NCI-H2081 (cell line): ENCODE results near the gene DIPK1B.
"Not testable (repeated sequence)": the region's sequence is repeated elsewhere in the genome, so short reads cannot be mapped to it uniquely, and the experiment has no call there.

Experiments used
- DNase-seq, 2 experiments: peaks; one replicate each; lab custom pipeline; 2025; lab: John Stamatoyannopoulos, UW

DIPK1B gene

DNA sequence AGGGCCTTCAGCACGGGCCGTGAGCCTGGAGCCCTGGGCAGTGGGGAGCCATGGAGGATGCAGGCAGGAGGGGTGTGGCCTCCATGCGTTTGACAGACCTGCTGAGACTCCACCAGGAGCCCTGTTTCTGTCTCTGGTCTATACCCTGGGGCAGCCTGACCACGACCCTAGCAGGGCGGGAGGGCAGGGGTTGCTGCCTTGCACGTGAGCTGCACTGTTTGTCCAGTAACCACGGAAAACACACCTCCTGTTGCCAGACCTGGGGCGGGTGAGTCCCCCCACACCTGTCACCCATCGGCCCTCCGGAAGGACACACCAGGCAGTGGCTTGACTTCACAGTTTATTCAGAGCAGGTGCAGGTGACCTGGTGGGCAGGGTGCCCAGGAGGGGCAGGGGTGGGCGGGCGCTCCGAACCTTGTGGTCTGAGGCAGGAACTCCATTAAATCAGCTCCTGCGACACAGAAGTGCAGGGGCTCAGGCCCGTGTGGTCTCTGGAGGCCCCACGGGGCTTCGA is 41.7 kb downstream of the DIPK1B start:
- DNase-seq, result peak; percentile 17 to 72

DNA sequence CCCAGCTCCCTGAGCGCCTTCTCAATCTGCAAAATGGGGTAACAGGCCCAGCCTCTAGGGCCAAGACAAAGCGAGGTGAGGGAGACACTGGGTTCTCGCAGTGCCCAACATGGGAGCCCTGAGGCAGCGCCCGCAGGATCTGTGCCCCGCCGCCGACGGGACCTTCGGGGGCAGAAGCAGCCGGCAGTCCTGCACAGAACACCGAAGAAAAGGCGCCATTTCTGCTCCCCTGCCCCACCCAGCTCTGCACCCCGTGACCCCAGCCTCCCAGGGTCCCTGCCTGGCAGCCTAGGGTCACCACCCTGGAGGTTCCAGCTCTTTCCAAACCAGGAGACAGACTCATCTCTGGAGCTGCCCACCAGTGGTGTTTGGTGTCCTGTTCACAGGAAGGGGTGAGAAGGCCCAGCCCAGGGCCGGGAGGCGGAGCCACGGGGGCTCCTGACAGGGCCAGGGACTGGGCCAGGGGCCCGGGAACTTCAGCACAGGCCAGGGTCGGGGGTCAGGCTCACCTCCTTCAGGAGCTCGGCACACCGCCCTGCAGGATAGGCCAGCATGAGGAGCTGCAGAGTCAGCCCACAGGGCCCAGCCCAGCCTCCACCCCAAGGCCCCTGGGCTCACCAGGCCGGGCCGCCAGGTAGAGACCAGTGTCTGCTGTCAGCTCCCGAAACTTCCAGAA is 42.4 kb downstream of the DIPK1B start:
- DNase-seq, result no peak

DNA sequence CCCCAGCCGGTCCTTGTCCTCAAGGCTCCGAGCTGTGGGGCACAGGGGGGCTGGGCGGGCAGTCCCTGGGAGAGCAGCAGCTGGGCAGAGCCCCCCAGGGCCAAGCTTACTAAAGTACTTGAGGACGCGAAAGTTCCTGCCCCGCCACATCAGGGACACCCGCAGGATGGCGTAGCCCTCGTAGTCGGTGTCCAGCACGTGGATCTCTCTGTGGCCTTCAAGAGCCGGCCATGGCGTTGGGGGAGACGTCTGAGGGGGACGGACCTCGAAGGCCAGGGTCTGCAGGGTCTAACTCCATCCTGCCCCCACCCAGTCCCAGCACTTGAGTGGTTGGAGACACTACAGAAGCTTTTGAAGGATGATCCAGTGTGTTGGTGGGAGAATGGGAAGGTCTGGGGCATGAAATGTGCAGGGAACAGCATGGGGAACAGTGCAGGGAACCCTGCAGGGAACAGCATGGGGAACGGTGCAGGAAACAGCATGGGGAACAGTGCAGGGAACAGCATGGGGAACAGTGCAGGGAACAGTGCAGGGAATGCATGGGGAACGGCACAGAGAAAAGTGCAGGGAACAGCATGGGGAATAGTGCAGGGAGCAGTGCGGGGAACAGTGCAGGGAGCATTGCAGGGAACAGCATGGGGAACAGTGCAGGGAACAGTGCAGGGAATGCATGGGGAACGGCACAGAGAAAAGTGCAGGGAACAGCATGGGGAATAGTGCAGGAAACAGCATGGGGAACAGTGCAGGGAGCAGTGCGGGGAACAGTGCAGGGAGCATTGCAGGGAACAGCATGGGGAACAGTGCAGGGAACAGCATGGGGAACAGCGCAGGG is 43.1 kb downstream of the DIPK1B start:
- DNase-seq, result not testable (repeated sequence)

DNA sequence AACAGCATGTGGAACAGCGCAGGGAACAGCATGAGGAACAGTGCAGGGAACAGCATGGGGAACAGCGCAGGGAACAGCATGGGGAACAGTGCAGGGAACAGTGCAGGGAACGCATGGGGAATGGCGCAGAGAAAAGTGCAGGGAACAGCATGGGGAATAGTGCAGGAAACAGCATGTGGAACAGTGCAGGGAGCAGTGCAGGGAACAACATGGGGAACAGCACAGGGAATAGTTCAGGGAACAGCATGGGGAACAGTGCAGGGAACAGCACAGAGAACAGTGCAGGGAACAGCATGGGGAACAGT is 43.7 kb downstream of the DIPK1B start:
- no peak for DNase-seq

DNA sequence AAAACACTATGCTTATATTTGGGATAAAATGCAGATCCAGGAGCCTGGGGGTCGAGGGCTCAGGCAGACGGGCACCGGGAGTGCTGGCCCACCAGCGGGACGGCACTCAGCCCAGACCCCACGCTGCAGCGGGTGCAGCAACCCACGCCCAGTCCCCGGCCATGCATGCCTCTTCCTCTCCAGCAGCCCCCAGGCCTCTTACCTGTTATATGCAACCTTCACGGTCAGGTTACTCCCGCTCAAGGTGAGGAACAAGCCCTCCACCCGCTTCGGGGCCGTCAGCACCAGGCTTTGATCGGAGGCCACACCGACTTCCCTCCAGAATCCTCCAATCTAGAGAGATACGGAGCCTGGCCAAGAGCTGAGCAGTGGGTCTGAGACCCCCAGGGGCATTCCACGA is 44.5 kb downstream of the DIPK1B start:
- DNase-seq, result no peak

DNA sequence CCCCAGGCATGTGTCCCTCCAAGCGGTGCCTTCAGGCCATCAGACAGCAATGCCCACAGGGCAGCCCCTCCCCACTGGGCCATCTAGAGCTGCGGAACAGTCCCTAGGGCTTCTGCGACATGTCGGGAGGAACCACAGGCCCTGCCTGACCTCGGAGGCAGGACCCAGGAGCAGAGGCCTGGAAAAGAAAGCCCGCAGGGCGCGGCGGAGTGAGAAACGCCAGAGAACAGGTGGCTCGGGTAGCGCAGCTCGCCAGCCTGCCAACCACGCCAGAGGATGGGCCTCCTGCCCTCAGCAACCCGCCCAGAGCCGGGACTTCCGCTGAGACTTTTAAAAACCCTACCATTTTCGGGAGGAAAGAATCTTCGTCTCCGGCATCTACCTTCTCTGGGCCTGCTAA is 45.0 kb downstream of the DIPK1B start:
- DNase-seq, result no peak

DNA sequence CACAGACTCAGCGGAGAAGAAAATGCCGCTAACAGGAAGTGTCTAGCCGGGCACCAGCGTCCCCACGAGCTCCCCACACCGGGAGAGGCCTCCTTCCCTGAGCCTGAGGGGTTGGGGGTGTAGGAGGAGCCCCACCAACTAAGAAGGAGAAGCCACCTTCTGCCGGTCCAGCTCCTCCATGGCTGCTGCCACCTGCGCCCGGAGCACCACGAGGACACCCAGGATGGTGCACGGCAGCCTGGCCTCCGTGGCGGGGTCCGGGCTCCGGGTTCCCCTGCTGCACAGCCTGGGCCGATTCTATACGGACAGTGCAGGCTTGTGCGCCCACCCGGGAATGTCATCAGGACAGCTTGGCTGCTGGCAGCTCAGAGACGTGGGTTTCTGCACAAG is 45.4 kb downstream of the DIPK1B start:
- DNase-seq, result no peak

DNA sequence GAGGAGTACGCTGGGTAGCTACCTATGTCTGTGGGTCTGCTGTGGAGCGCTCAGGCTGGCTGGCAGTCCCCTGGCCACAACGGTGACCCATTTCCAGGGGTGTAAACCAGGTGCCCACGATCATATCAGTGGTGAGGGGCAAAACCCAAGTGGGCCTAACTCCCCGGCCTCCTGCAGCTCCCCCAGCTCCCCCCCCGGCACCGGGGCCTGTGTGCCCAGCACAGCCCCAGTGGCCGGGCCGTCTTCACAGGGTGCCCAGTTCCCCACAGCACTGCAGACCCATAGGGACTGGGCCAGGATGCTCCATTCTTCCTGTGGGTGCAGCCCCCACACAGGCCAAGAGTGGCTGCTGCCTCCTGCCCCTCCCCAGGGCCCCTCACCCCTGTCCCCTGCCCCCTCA is 46.6 kb downstream of the DIPK1B start:
- DNase-seq, result no peak

DNA sequence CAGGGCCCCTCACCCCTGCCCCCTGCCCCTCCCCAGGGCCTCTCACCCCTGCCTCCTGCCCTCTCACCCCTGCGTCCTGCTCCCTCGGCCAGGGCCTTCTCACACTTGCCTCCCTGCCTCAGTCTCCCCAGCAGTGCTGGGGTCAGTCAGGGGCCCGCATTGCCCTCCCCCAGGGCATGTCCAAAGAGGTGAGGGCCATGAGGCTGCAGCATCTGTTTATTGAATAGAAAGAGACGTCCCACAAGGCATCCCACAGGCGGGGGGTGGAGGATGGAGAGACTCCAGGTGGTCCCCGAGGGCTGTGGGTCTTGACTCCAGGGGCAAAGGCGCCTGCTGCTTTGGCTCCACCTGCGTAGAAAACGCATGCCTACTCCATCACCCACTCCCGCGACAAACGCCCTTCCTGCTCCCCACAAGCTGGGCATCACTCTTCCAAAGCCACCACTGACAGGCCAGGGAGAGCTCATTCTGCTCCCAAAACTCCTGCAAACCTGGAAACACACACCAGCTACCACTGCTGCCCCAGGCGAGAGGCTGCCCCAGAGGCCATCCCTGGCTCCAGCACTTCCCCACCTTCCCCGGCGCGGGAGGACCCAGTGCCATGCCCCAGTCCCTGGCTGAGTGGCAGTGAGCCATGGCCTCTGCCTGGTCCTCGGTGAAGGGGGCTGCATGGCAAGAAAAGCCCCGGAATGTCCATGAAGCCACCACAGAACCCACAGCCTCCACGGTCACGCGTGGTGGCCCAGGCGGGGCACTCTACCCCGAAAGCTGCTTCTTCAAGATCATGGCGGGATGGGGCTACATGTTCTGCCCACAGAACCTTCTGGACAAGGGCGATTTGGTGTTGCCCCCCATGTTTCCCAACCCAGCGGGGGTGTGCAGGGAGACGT is 47.3 kb downstream of the DIPK1B start:
- DNase-seq, result no peak

DNA sequence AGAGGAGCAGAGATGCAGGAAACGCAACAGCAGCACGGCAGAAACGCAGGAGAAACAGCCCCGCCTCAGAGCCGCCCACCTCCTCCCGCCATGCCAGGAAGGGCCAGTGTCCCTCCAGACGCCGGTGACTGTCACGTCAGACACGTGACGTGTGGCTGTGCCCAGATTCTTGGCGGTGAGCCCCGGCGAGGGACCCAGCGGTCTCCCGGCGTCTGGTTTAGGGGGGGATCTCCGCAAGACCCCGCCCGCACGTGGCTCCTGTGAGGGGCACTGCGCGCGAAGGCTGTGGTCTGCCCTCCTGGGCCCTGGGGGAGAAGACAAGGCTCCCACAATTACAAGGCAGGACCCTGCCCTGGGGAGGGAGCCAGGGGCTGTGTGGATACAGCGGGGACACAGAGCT is 48.1 kb downstream of the DIPK1B start:
- no peak for DNase-seq

DNA sequence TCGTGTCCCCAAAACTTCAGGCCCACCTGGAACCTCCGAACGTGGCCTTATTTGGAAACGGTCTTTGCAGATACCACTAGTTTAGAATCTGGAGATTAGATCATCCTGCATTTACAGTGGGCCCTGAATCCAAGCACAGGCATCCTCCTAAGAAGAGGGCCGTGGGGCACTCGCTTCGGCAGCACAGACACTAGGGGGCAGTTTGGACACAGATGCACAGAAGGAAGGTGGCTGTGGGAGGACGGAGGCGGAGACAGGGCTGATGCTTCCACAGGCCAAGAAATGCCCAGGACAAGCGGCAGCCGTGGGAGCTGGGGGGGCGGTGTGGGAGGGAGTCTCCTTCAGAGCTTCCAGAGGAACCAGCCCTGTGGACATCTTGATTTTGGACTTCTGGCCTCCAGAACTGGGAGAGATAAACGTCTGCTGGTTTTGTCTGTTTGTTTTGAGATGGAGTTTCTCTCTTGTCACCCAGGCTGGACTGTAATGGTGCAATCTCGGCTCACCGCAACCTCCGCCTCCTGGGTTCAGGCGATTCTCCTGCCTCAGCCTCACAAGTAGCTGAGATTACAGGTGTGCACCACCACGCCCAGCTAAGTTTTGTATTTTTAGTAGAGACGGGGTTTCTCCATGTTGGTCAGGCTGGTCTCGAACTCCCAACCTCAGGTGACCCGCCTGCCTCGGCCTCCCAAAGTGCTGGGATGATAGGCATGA is 48.6 kb downstream of the DIPK1B start:
- DNase-seq, result not testable (repeated sequence)

DNA sequence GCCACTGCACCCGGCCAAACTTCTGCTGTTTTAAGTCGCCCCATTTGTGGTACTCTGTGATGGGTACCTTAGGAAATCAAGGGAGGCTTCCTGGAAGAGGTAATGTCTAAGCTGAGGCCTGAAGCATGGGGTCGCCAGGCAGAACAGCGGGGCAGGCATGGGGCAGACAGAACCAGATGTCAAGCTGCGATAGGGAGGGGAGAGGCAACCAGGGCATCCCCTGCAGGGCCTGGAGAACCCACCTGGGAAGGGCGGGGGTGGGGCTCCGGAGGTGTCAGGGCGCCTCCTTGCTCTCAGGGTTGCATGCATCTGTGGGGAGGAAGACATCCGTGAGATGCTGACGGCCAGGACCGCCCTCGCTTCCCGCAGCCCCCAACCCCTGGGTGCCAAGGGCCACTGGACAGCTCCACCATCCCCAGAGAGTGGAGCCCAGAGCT is 49.2 kb downstream of the DIPK1B start:
- no peak for DNase-seq

DNA sequence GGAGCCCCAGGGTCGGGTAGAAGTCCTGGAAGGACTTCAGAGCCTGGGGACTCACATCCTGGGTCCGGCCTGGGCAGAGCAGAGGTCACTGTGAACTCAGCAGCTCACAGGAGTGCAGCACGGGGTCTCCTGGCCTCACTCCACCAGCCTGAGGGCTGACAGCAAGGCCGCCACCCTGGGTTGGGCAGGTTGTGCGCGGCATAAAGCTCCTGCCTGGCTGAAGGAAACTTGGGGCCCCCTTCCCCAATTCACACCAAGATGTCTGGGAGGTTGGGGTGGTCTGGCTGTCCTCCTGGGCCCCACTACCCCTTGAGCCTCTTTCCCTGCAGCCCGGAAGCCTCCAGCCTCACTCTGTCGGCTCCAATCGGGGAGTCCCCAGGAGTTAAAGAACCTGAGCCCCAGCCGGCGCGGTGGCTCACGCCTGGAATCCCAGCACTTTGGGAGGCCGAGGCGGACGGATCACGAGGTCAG is 49.9 kb downstream of the DIPK1B start:
- DNase-seq, result no peak

DNA sequence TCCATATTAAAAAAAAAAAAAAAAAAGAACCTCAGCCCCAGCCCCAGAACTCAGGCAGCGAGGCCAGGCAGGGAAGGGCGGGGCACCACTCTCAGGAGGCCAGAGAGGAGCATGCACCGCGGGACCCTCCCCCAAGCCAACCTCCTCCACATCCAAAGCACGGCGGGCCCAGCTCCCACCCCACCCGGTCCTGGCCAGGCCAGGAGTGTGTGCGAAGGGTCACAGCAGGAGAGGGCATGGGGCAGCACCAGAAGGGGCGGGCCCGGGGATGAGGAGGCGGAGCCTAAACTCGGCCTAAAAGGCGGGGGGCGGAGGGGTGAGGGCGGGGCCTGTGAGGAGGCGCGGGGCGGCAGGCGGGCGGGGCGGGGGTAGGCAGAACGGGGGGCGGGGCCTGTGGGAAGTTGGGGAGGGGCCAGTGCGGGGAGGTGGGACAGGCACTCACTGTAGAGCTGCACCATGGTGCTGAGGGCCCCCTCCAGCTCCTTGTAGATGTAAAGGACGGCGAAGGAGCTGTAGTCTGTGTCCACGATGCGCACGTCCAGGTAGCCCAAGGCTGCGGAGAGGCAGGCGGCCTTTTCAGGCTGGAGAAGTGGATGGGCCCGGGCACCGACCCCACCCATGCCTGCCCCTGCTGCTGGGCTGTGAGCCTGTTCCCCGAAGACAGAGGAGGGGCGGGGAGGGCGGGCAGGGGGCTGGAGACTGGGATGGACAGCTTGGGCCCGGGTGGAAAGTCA is 50.7 kb downstream of the DIPK1B start:
- no peak for DNase-seq

DNA sequence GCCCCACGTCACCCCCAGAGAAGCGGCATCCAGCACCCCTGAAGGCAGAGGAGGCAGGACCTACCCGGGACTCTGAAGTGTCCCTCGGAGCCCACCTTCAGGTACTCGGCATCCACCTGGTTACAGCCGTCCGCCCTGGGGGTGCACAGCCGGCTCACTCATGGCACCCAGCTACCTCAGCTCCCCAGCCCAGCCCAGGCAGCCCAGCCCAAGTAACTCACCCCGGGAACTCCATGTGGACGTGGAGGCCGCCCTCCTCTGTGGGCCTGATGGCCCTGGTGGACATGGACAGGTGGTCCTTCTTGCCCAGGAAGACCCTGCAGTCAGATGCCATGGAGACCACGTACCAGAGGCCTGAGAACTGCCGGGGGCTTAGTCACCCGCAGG is 51.3 kb downstream of the DIPK1B start:
- no peak for DNase-seq

DNA sequence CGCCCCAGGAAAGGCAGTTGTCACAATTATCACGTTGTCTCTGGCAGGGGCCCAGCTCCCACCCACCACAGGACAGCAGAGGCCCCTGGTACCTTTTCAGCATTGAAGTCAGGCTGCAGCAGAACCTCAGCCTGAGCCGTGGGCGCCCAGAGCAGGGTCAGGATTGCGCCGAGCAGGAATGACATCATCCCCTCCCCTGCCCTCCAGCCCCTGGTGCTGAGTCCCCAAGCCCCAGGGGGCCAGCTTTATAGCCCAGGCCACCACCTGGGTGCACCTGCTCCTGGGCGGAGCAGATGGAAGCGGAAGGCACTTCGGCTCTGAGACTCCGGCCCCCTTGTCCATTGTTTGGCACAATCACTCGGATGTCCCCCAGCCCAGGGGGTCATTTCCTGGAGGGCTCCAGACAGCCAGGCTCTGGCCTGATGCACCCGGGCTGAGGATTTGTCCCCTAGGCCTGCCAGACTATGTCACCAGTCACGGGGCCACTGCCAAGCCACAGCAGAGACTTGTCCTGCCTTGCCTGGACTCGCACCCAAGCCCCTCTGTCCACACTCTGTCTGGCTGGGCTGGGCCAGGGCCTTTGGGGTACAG is 52.0 kb downstream of the DIPK1B start, which contains the start of gene LCN15:
LCN15 (minus strand) TSS at position 218 of the 591 bp plus-strand sequence; CDS start at position 188, 30 bp downstream.
- DNase-seq, result peak; percentile 56 to 84

DNA sequence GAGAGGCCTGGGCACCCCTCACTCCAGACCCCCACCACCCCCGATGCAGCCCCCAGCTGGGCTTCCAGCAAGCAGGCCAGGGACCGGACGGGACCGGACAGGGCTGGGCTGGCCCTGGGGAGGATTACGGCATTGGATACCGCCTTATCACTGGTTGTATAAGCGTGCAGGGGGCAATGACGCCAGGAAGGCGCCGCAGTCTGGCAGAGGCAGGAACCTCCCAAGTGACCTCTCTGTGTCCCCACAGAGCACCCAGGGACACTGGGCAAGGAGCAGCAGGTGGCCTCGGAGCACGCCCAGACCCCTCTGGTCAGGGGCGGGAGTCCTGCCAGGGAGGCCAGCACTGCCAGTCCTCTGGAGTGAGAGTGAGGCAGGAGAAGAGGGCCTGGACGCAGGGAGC is 52.7 kb downstream of the DIPK1B start:
- no peak for DNase-seq

DNA sequence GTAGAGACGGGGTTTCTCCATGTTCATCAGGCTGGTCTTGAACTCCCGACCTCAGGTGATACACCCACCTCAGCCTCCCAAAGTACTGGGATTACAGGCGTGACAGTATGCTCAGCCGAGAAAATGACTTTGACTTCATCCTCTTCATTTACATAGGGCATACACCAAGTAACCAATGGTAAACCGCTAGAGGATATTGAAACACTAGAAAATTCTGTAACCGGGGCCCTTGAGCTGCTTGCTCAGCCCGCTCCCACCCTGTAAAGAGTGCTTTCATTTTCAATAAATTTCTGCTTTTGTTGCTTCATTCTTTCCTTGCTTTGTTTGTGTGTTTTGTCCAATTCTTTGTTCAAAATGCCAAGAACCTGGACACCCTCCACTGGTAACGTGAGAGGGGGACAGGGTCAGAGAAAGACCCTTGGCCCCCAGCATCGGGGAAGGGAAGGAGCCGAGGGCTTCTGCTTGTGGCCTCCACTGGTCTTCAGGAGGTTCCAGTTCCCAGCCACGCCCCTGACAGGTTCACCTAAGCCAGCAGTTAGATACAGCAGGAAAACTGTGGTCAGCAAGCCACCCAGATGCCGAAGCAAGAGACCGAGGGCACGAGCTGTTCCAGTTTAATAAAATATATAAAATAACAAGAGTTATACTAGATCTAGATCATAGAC is 53.5 kb downstream of the DIPK1B start:
- DNase-seq, result not testable (repeated sequence)

DNA sequence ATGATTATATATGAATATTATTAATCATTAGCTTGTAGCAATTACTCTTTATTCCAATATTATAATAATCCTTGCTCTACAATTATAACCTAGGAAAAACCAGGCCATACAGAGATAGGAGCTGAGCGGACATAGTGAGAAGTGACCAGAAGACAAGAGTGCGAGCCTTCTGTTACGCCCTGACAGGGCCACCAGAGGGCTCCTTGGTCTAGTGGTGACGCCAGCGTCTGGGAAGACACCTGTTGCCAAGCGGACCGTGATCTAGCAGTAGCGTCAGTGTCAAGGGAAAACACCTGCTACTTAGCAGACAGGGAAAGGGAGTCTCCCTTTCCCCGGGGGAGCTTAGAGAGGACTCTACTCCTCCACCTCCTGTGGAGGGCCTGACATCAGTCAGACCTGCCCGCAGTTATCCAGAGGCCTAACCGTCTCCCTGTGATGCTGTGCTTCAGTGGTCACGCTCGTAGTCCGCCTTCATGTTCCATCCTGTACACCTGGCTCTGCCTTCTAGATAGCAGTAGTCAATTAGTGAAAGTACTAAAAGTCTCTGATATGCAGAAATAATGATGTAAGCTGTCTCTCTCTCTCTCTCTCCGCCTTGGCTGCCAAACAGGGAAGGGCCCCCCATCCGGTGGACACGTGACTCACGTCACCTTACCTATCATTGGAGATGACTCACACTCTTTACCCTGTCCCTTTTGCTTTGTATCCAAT is 54.2 kb downstream of the DIPK1B start:
- DNase-seq, result peak; percentile 48 to 67
